ENCODE results near the gene SH3RF3.

The SH3RF3 gene

GRCh38 chr2:109139002-109139401 is 10.0 kb downstream of the SH3RF3 start:
- Histone ChIP-seq H3K79me2 (ENCODE audit: insufficient read depth, low read depth) (peaks cover 2% of the 10 kb centered on the region; the same call in 1 of the 2 replicates), H3K4me2 (no peak overlapping the region), H3K36me3 (ENCODE audit: insufficient read depth) (no peaks in the 10 kb centered on the region), H3K27ac (no peak overlapping the region), H4K20me1 (ENCODE audit: insufficient read depth) (no peaks in the 10 kb centered on the region), H3K9ac (no peak overlapping the region), H3K4me1 (ENCODE audit: low read depth, poor library complexity, severe bottlenecking) (no peaks in the 10 kb centered on the region), H3K27me3 (ENCODE audit: insufficient read depth, low read depth) (no peaks in the 10 kb centered on the region), H3K4me3 (IDR thresholded peaks at IDR 0.05; ENCODE audit: insufficient read depth, low read depth, low read length) (no peak overlapping the region), H2AFZ (ENCODE audit: low read depth) (no peak overlapping the region)
- no peak for TF ChIP-seq CTCF (conservative IDR thresholded peaks at IDR 0.05; ENCODE audit: low read depth, low read length)

GRCh38 chr2:109139865-109140396 is 10.9 kb downstream of the SH3RF3 start:
- Histone ChIP-seq H3K4me3 (IDR thresholded peaks at IDR 0.05; ENCODE audit: insufficient read depth, low read depth, low read length) (no peak overlapping the region), H3K27ac (no peak overlapping the region), H4K20me1 (ENCODE audit: insufficient read depth) (no peaks in the 10 kb centered on the region), H3K36me3 (ENCODE audit: insufficient read depth) (no peaks in the 10 kb centered on the region), H3K4me1 (ENCODE audit: low read depth, poor library complexity, severe bottlenecking) (no peaks in the 10 kb centered on the region), H2AFZ (ENCODE audit: low read depth) (no peak overlapping the region), H3K79me2 (ENCODE audit: insufficient read depth, low read depth) (no peaks in the 10 kb centered on the region), H3K27me3 (ENCODE audit: insufficient read depth, low read depth) (no peaks in the 10 kb centered on the region), H3K4me2 (no peak overlapping the region), H3K9ac (no peak overlapping the region)
- TF ChIP-seq CTCF (conservative IDR thresholded peaks at IDR 0.05; ENCODE audit: low read depth, low read length) = no peak

DNA sequence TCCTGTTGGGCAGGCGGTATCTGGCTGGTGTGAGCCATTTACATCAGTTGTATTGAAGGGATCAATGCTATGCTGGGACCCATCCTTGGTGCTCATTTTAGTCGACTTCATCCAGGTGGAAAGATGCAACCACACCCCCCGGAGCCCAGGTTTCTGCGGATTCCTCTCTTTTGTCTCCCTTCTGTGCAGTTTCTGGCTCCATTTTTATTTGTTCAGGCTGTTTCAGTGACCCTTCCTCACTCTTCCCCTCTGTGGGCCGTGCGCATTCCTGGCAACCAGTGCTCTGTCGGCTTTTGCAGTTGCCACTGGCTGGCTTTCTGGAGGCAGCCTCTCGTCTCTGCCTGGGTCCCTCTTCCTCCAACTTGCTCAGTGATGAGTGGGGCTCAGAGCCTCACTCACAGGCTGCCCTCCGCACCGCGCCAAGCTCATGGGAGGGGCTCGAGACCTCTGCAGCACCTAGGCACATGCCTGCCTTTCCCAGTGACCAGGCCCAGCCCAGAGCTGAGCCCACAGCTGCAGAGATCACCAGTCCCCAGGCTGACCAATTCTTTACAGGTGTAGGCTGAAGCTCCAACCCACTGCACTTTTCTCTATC is 12.1 kb downstream of the SH3RF3 start:
- H3K79me2 ChIP-seq (ENCODE audit: insufficient read depth, low read depth) = no peaks in the 10 kb centered on the region
- no peaks in the 10 kb centered on the region for H3K36me3 ChIP-seq (ENCODE audit: insufficient read depth)
- no peaks in the 10 kb centered on the region for H4K20me1 ChIP-seq (ENCODE audit: insufficient read depth)

GRCh38 chr2:109141727-109142283 is 12.8 kb downstream of the SH3RF3 start:
- H3K79me2 ChIP-seq (ENCODE audit: insufficient read depth, low read depth) = no peaks in the 10 kb centered on the region
- H3K4me1 ChIP-seq (ENCODE audit: low read depth, poor library complexity, severe bottlenecking) = no peaks in the 10 kb centered on the region

More for the DNA sequence above, 12.1 kb downstream of the SH3RF3 start:
- no peak overlapping the region for H3K9ac ChIP-seq
- H3K4me3 ChIP-seq (IDR thresholded peaks at IDR 0.05; ENCODE audit: insufficient read depth, low read depth, low read length) = no peak overlapping the region
- H3K27ac ChIP-seq = no peak overlapping the region
- no peak overlapping the region for H2AFZ ChIP-seq (ENCODE audit: low read depth)
- H3K4me1 ChIP-seq (ENCODE audit: low read depth, poor library complexity, severe bottlenecking) = no peaks in the 10 kb centered on the region
- no peak for TF ChIP-seq CTCF (conservative IDR thresholded peaks at IDR 0.05; ENCODE audit: low read depth, low read length)
- no peak overlapping the region for H3K4me2 ChIP-seq
- no peaks in the 10 kb centered on the region for H3K27me3 ChIP-seq (ENCODE audit: insufficient read depth, low read depth)

More at GRCh38 chr2:109141727-109142283, 12.8 kb downstream of the SH3RF3 start:
- Histone ChIP-seq H3K9ac (no peak overlapping the region), H3K27me3 (ENCODE audit: insufficient read depth, low read depth) (no peaks in the 10 kb centered on the region), H3K27ac (no peak overlapping the region), H2AFZ (ENCODE audit: low read depth) (no peak overlapping the region), H3K4me2 (no peak overlapping the region), H3K4me3 (IDR thresholded peaks at IDR 0.05; ENCODE audit: insufficient read depth, low read depth, low read length) (no peak overlapping the region), H4K20me1 (ENCODE audit: insufficient read depth) (no peaks in the 10 kb centered on the region), H3K36me3 (ENCODE audit: insufficient read depth) (no peaks in the 10 kb centered on the region)
- no peak for TF ChIP-seq CTCF (conservative IDR thresholded peaks at IDR 0.05; ENCODE audit: low read depth, low read length)

All from KMS-11 (cell line).